SK-N-SH (cell line): ENCODE measurements around the gene AHRR.

Experiments
- EP300 ChIP-seq, 2 experiments: IDR thresholded peaks; 2 replicates each; pipeline versions ENCODE4 v1.4.0 to v1.6.1; 2012; ENCODE audit warnings: borderline replicate concordance in 1 of 2, low read depth in 1 of 2, low read length in 1 of 2
- EZH2phosphoT487 ChIP-seq: fragments of 200-600 bp; sonication (generic); IDR thresholded peaks from 2 replicates; pipeline ENCODE4 v1.6.1; 2017; ENCODE audit warnings: low read depth, mixed run types, mild to moderate bottlenecking, antibody characterized with exemption, moderate library complexity, borderline replicate concordance
- FOXM1 ChIP-seq: IDR thresholded peaks from 2 replicates; pipeline ENCODE4 v1.4.0; 2012; ENCODE audit warnings: low read depth, mild to moderate bottlenecking
- MXI1 ChIP-seq: IDR thresholded peaks from 2 replicates; pipeline ENCODE4 v1.6.1; 2012; ENCODE audit warnings: mild to moderate bottlenecking, low read depth, low read length, improper control_type of control experiment
- NFIC ChIP-seq: IDR thresholded peaks from 2 replicates; pipeline ENCODE4 v1.4.0; 2012; ENCODE audit warnings: borderline replicate concordance
- RAD21 ChIP-seq: IDR thresholded peaks from 2 replicates; pipeline ENCODE4 v1.6.1; 2012; ENCODE audit warnings: mild to moderate bottlenecking, low read length
- RFX5 ChIP-seq: IDR thresholded peaks from 2 replicates; pipeline ENCODE4 v1.6.1; 2012; ENCODE audit warnings: mild to moderate bottlenecking, improper control_type of control experiment, low read length
- RXRA ChIP-seq: IDR thresholded peaks from 2 replicates; pipeline ENCODE4 v1.4.0; 2012; ENCODE audit warnings: low read depth, mild to moderate bottlenecking, borderline replicate concordance
- SIN3A ChIP-seq: IDR thresholded peaks from 2 replicates; pipeline ENCODE4 v1.6.1; 2012; ENCODE audit warnings: low read depth, mild to moderate bottlenecking, low read length, moderate library complexity, borderline replicate concordance
- SMC3 ChIP-seq: IDR thresholded peaks from 2 replicates; pipeline ENCODE4 v1.6.1; 2012; ENCODE audit warnings: low read depth, low read length, improper control_type of control experiment
- USF2 ChIP-seq: fragments of 150-350 bp; IDR thresholded peaks from 2 replicates; pipeline ENCODE4 v1.6.1; 2017; ENCODE audit warnings: antibody characterized with exemption, low read length, low read depth, borderline replicate concordance
- TF ChIP-seq, protein P1 (sequence below): fragments of 200-600 bp; sonication (generic); IDR thresholded peaks from 2 replicates; pipeline ENCODE4 v1.6.1; 2017; ENCODE audit warnings: antibody characterized with exemption, mild to moderate bottlenecking, moderate library complexity

- TF ChIP-seq RAD21 (no peak), EP300 (IDR thresholded peaks at IDR 0.05; ENCODE audit: borderline replicate concordance in 1 of 2, low read depth in 1 of 2, low read length in 1 of 2) (no peak), SIN3A (no peak), SMC3 (no peak), USF2 (no peak), FOXM1 (no peak), NFIC (no peak), RXRA (no peak), EZH2phosphoT487 (no peak), MXI1 (no peak), RFX5 (no peak)
- TF ChIP-seq, protein P1, sequence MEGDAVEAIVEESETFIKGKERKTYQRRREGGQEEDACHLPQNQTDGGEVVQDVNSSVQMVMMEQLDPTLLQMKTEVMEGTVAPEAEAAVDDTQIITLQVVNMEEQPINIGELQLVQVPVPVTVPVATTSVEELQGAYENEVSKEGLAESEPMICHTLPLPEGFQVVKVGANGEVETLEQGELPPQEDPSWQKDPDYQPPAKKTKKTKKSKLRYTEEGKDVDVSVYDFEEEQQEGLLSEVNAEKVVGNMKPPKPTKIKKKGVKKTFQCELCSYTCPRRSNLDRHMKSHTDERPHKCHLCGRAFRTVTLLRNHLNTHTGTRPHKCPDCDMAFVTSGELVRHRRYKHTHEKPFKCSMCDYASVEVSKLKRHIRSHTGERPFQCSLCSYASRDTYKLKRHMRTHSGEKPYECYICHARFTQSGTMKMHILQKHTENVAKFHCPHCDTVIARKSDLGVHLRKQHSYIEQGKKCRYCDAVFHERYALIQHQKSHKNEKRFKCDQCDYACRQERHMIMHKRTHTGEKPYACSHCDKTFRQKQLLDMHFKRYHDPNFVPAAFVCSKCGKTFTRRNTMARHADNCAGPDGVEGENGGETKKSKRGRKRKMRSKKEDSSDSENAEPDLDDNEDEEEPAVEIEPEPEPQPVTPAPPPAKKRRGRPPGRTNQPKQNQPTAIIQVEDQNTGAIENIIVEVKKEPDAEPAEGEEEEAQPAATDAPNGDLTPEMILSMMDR, result no peak
These were observed 106.0 kb downstream of the AHRR start for GRCh38 chr5:427415-428087.
